BJ (cell line): ENCODE results near the gene PIP4K2A. TPM values are rescaled to one million over a fixed set of nuclear protein-coding genes. Genes with fewer than 3 reads are reported as not detected.

Experiments
- CTCF ChIA-PET: fragments of 350-600 bp; formaldehyde crosslinking; extraction: SDS; loops from one replicate; lab custom pipeline; 2021; ENCODE audit warnings: antibody characterized with exemption, inconsistent platforms; lab: Yijun Ruan, JAX
- POLR2A ChIA-PET: fragments of 300-600 bp; sonication (Branson Sonifier 250); formaldehyde crosslinking; extraction: SDS; loops from one replicate; lab custom pipeline; 2021; ENCODE audit warnings: antibody characterized with exemption; lab: Charles Lee
- DNase-seq: peaks from one replicate; pipeline ENCODE4 v3.0.0-alpha.2; 2011; ENCODE audit warnings: low read depth
- H3K27me3 ChIP-seq: 2 replicates; pipeline ENCODE4 v1.6.0; 2011; ENCODE audit warnings: low read length; ENCODE audit not compliant: control insufficient read depth, insufficient read depth
- H3K36me3 ChIP-seq: 2 replicates; pipeline ENCODE4 v1.5.1; 2011; ENCODE audit warnings: low read length; ENCODE audit not compliant: control insufficient read depth, insufficient read depth
- H3K4me3 ChIP-seq: 2 replicates; pipeline ENCODE4 v1.5.1; 2011; ENCODE audit warnings: low read depth, mild to moderate bottlenecking, control low read depth, low read length
- CTCF ChIP-seq: IDR thresholded peaks from 2 replicates; pipeline ENCODE4 v1.5.1; 2011; ENCODE audit warnings: low read depth, mild to moderate bottlenecking, control low read depth, inconsistent platforms, low read length, moderate library complexity; ENCODE audit not compliant: insufficient read depth
- polyA plus RNA-seq: library from polyadenylated mRNA; depleted of rRNA; stranded (reverse); fragments of >200 nt; gene quantifications from 2 replicates; pipeline ENCODE4 v1.2.3, GENCODE V29; 2011

PIP4K2A gene
- polyA plus RNA-seq, 1 experiment = 17.3 TPM

GRCh38 chr10:22638863-22639262, 75.5 kb downstream of the PIP4K2A start:
- TF ChIP-seq CTCF = no peak
- no peak for DNase-seq
- ChIA-PET POLR2A (interaction anchor here (0.6 kb wide), 1 partner anchor 13 kb away, joined by 3 read pairs; no protein-coding TSS in a partner anchor), CTCF (no interaction called here)
- no peaks in the 10 kb centered on the region; the same call in 1 of the 2 replicates for H3K36me3 ChIP-seq
- H3K27me3 ChIP-seq = no peaks in the 10 kb centered on the region
- no peak overlapping the region for H3K4me3 ChIP-seq

DNA sequence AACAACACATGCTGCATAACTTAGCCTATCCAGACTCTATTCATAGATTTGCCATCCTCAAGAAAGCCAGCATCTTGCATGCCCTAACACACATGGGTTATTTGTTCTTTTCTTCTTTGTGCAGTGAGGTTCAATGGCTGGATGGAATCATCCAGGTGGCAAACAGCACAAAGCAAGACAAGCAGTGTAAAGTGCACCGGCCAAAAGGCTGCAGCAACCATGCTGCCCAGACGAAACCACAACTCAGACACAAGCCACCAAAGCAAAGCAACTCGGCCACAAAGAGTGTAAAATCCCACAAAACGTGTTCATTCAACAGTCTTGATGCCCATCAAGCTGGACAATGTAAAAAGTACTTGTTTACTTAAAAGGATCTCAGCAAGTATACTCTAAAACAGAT, 76.9 kb downstream of the PIP4K2A start:
- H3K27me3 ChIP-seq = no peaks in the 10 kb centered on the region
- CTCF ChIA-PET = no interaction called here
- TF ChIP-seq CTCF = no peak
- no peak overlapping the region for H3K4me3 ChIP-seq
- H3K36me3 ChIP-seq = no peaks in the 10 kb centered on the region; the same call in 1 of the 2 replicates
- DNase-seq = no peak
- POLR2A ChIA-PET = no interaction called here

DNA sequence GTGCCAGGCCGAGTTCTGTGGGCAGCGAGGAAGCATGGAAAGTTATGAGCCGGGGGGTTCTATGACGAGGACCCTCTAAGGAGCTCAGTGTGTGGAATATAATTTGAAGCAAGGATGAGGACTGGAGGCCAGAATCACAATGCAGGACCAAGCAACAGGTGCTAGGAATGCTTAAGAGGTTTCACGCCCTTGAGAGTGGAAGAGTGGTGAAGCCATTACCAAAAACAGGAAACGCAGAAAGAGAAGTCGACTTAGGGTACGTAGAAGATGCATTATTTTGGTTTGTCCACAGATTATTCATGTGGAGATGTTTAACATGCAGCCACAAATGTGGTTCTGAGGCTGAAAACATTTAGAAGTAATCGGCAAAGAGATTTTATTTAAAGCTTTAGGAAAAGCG, 78.7 kb downstream of the PIP4K2A start:
- Histone ChIP-seq H3K4me3 (no peak overlapping the region), H3K36me3 (no peaks in the 10 kb centered on the region), H3K27me3 (no peaks in the 10 kb centered on the region)
- no peak for TF ChIP-seq CTCF
- ChIA-PET POLR2A (no interaction called here), CTCF (interaction anchor here (0.8 kb wide), 1 partner anchor 168 kb away, joined by 3 read pairs; no protein-coding TSS in a partner anchor)
- DNase-seq = no peak

DNA sequence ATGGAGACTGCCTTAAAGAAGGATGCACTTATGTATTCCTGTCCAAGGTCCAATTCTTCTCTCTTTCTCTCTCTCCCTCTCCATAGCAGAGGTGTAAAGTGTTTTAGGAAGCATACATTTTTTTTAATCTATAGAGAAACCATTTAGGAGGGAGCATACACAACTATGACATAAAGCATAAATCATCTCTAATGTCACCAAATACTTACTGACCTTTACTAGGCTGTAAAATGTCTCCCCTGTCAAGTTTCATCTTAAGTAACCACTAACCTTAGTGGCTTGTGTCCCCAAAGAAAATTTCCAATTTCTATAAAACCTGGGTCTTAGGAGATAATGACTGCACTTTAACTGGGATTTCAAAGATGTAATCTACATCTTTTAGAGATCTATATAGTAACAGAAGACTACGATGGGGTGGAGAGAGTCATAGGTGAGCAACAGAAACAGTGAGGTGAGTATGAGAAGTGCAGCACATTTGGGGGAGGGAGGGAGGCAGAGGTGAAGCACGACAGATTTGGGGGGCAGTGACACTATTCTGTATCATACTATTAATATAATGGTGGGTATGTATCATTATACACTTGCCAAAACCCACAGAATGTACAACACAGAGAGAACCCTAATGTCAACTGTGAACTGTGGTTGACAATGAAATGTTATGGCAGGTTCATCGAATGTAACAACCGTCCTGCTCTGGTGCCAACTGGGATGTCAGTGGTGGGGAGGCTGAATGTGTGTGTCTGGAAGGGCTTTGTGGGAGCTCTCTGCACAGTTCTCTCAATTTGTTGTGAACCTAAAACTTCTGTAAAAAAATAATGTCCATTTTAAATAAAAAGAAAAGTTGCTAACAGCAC, 79.5 kb downstream of the PIP4K2A start:
- DNase-seq = no peak
- H3K4me3 ChIP-seq = no peak overlapping the region
- CTCF ChIA-PET = no interaction called here
- H3K27me3 ChIP-seq = no peaks in the 10 kb centered on the region
- no peaks in the 10 kb centered on the region for H3K36me3 ChIP-seq
- TF ChIP-seq CTCF = no peak
- POLR2A ChIA-PET = no interaction called here

DNA sequence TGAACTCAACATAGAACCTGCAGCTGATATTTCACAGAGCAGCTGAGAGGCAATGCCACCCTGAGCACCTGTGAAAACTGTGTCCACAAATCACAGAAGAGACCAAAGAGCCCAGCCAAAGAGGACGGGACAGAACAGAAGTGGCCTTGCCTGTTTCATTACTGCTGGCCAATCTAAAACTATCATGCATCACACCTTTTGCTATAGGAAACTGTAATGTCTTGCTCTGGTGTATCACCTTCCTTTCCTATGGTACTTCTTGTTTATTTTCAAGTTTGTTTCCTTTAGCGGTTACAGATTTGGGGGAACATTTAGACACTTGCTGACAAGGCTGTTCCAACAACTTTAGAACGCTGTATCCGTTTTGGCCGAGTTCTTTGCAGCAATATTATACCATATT, 80.3 kb downstream of the PIP4K2A start:
- POLR2A ChIA-PET = no interaction called here
- H3K27me3 ChIP-seq = no peaks in the 10 kb centered on the region
- H3K36me3 ChIP-seq = no peaks in the 10 kb centered on the region
- CTCF ChIA-PET = no interaction called here
- no peak for DNase-seq
- no peak overlapping the region for H3K4me3 ChIP-seq
- TF ChIP-seq CTCF = no peak
